Mucosa of descending colon (tissue), 3 donors: Measurements from ENCODE around the gene MAP3K5. TPM values are rescaled to one million over a fixed set of nuclear protein-coding genes. Genes with fewer than 3 reads are reported as not detected.

ENCODE experiments used
- ATAC-seq: fragments of 200-7000 bp; cut with Tn5 transposase; one replicate; pipeline ENCODE4 v1.9.1; 2020; ENCODE audit warnings: mild to moderate bottlenecking, moderate library complexity
- DNase-seq, 3 donors: peaks; one replicate each; pipeline ENCODE4 v3.0.0-alpha.2; 2020
- H3K36me3 ChIP-seq: fragments of 200-600 bp; one replicate; pipeline ENCODE4 v1.8.0; 2021; ENCODE audit warnings: low read depth, mild to moderate bottlenecking
- H3K4me1 ChIP-seq: fragments of 200-600 bp; one replicate; pipeline ENCODE4 v1.8.0; 2021; ENCODE audit warnings: low read depth, mild to moderate bottlenecking
- H3K4me3 ChIP-seq: fragments of 200-600 bp; one replicate; pipeline ENCODE4 v1.8.0; 2021; ENCODE audit warnings: mild to moderate bottlenecking
- H3K9me3 ChIP-seq: fragments of 200-600 bp; one replicate; pipeline ENCODE4 v1.8.0; 2021; ENCODE audit warnings: mild to moderate bottlenecking
- intact Hi-C, 2 donors: fragments of 100-400 bp; cut with DNase I in 1 of 2; cut with micrococcal nuclease in 1 of 2; formaldehyde crosslinking; loops; one replicate each; pipeline versions ENCODE4 v1.11.0 to v1.11.1; 2022; cut with DNase I, micrococcal nuclease
- total RNA-seq, 3 donors: library from RNA; stranded (reverse); fragmentation: NEBNext Ultra II Directional in 2 of 3; extraction: Animal tissue kit (Norgen Biotek cat#: 25700) in 2 of 3; gene quantifications; one replicate each; pipeline versions ENCODE4 v1.2.1 to v1.2.4, GENCODE V29; 2021 to 2023
- TF ChIP-seq, protein P1 (sequence below): fragments of 200-600 bp; IDR thresholded peaks from one replicate; pipeline ENCODE4 v1.8.0; 2022; ENCODE audit warnings: antibody characterized with exemption, mild to moderate bottlenecking
- donor health status: DM: no; HTN: no; CAD: no; lungs with moderate emphysema.
- donor health status: DM: no; HTN: no; CAD: no.
- donor health status: DM: no; HTN: yes; CAD: no.

The MAP3K5 gene
- total RNA-seq, 3 donors from 2014 or later: 12.6 to 18.2 (median 16.3) TPM

DNA sequence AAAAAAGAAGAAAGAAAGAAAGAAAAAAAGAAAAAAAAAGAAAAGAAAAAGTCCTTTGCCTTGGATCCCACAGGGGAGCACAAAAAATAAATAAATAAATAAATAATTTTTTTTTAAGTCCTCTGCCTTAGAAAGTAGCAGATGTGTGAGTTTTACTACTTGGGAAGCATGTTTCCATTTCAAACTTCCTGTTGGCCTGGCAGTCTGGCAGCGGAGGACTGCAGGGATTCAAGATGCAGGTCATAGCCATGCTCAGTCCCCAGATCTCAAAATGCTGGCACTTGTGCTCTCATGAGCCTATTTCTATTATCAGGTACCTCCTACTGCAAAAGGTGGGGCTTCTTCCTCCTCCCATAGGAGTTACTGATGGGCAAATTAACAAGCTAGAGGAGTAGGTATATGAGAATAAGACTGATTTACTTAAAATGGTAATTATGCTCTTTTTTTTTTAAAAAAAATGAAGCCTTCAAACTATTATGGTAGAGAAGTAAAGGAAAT lies 187.9 kb downstream of the MAP3K5 start:
- intact Hi-C loops: no loop called here
- H3K9me3 ChIP-seq: no peaks in the 10 kb centered on the region
- ATAC-seq (no peak), DNase-seq (no peak)
- no peak overlapping the region for H3K4me3 ChIP-seq
- TF ChIP-seq, protein P1, sequence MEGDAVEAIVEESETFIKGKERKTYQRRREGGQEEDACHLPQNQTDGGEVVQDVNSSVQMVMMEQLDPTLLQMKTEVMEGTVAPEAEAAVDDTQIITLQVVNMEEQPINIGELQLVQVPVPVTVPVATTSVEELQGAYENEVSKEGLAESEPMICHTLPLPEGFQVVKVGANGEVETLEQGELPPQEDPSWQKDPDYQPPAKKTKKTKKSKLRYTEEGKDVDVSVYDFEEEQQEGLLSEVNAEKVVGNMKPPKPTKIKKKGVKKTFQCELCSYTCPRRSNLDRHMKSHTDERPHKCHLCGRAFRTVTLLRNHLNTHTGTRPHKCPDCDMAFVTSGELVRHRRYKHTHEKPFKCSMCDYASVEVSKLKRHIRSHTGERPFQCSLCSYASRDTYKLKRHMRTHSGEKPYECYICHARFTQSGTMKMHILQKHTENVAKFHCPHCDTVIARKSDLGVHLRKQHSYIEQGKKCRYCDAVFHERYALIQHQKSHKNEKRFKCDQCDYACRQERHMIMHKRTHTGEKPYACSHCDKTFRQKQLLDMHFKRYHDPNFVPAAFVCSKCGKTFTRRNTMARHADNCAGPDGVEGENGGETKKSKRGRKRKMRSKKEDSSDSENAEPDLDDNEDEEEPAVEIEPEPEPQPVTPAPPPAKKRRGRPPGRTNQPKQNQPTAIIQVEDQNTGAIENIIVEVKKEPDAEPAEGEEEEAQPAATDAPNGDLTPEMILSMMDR: no peak
- peaks cover 4% of the 10 kb centered on the region for H3K4me1 ChIP-seq
- H3K36me3 ChIP-seq: no peaks in the 10 kb centered on the region

DNA sequence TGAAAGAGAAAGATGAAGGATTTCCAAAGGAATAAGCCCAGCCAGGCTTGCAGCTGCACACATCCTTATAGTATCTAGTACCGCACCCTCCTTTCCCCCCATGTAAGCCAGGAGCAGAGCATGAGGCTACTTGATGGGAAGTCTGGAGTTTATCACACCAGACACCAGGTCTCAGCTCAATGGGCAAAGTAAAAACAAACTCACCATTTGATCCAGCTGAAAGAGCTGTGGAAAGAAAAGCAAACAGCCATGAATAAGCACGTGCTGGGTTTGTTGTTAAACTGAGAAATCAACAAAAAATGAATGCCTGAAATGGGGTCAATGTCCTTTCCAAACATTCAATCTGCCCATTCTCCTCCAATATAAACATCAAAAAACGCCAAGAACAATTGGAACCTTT lies 191.5 kb downstream of the MAP3K5 start:
- no peak overlapping the region for H3K4me3 ChIP-seq
- DNase-seq: no peak
- no peaks in the 10 kb centered on the region for H3K36me3 ChIP-seq
- ATAC-seq: no peak
- H3K9me3 ChIP-seq: no peaks in the 10 kb centered on the region
- H3K4me1 ChIP-seq: no peaks in the 10 kb centered on the region
- TF ChIP-seq, protein P1: no peak
- intact Hi-C loops: no loop called here

DNA sequence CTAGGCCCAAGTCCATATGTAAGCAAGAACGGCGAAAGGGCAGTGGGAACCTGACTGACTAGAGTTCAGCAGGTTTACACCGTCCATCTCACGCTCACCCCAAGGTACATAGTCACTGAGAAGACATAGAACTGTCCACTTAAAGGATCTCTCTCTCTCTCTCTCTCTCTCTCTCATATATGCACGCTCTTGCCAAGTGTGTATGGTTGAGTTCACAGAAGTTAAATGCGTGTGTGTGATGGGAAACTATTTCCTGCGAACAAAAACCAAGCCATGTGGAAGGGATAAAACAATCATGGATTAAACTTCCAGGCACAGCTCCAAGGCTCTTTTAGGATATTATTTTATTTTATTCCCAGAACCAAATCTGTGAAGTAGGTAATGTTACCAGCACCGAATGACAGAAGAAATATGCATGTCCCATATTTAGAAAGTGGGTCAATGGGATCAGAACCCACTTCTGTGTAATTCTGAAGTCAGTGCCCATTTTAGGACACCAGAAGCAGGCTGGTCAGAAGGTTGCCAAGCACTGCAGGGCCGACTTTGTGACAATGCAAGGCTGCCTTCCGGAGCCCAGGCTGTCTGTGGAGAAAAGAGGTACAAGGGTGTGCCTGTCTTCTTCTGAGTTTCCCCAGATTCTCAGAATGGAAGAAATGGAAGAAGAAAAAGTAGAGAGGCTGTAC lies 192.8 kb downstream of the MAP3K5 start:
- Histone ChIP-seq H3K4me1 (no peaks in the 10 kb centered on the region), H3K36me3 (no peaks in the 10 kb centered on the region), H3K4me3 (no peak overlapping the region), H3K9me3 (no peaks in the 10 kb centered on the region)
- TF ChIP-seq, protein P1: no peak
- intact Hi-C loops: no loop called here
- no peak for DNase-seq
- ATAC-seq: no peak

DNA sequence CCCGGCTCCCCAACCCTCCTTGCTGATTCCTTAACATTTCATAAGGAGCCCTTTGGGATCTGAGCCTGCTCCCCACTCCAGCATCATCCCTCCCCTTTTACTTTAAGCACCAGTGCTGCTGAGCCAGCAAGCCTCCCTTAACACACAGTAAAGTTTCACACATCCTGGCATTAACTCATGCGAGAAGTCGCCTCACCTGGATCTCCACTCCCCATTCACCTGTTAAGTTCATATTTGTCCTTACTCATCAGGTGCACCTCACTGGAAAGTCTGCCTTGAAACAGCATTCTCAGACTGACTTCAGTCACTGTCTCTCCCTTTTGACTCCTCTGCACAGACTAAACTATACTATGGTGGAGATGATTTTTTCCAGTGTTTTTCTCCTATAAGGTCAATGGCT lies 194.2 kb downstream of the MAP3K5 start:
- DNase-seq: no peak
- TF ChIP-seq, protein P1: no peak
- Histone ChIP-seq H3K4me3 (no peak overlapping the region), H3K9me3 (no peaks in the 10 kb centered on the region), H3K4me1 (no peaks in the 10 kb centered on the region), H3K36me3 (no peaks in the 10 kb centered on the region)
- no peak for ATAC-seq
- intact Hi-C loops: no loop called here

DNA sequence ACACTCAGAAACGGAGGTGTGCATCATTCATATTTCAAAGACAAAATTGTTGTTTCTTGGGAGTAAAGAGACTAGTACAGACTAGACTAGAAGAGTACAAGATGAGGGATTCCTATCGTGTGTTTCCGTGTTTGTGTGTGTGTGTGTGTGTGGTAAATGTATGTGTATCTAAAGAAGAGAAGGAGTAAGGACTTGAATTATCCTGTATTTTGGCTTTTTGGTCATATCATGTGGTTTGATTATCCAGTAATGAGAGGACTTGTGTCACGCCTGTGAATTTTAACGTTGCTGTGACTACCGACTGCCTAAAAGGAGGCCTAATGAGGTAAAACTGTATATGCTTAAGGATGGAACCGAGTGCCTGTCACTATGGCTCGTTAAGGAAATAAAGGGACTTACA lies 197.6 kb downstream of the MAP3K5 start:
- Histone ChIP-seq H3K4me3 (no peak overlapping the region), H3K9me3 (no peaks in the 10 kb centered on the region), H3K36me3 (no peaks in the 10 kb centered on the region), H3K4me1 (no peaks in the 10 kb centered on the region)
- DNase-seq: no peak
- no peak for ATAC-seq
- TF ChIP-seq, protein P1: no peak
- intact Hi-C loops: no loop called here
